Psoas muscle (tissue), 8 donors: ENCODE results near the gene PRPF6. TPM values are rescaled to one million over a fixed set of nuclear protein-coding genes. Genes with fewer than 3 reads are reported as not detected.

Source experiments
- ATAC-seq, 4 donors: fragments of 200-7000 bp; cut with Tn5 transposase; one replicate each; pipeline ENCODE4 v1.9.1; 2020; ENCODE audit warnings: moderate library complexity in 3 of 4, mild to moderate bottlenecking in 2 of 4
- DNase-seq, 2 donors: peaks; one replicate each; pipeline ENCODE4 v3.0.0-alpha.2; 2020
- H3K27ac ChIP-seq: fragments of 200-600 bp; one replicate; pipeline ENCODE4 v1.8.0; 2022
- H3K27me3 ChIP-seq, 3 donors: fragments of 200-600 bp in 1 of 3; one replicate each; pipeline versions ENCODE4 v1.6.1 to v1.8.0; 2013 to 2022; ENCODE audit warnings: low read length in 2 of 3, mild to moderate bottlenecking in 2 of 3, moderate library complexity in 1 of 3; ENCODE audit not compliant: insufficient read depth in 3 of 3
- H3K36me3 ChIP-seq, 2 donors: fragments of 200-600 bp in 1 of 2; one replicate each; pipeline versions ENCODE4 v1.6.1 to v1.8.0; 2013 to 2022; ENCODE audit warnings: low read depth in 1 of 2, mild to moderate bottlenecking in 1 of 2, moderate library complexity in 1 of 2; ENCODE audit not compliant: insufficient read depth in 1 of 2
- H3K4me1 ChIP-seq: fragments of 200-600 bp; one replicate; pipeline ENCODE4 v1.8.0; 2022
- H3K4me3 ChIP-seq: fragments of 200-600 bp; one replicate; pipeline ENCODE4 v1.8.0; 2022; ENCODE audit warnings: mild to moderate bottlenecking
- H3K9me3 ChIP-seq: fragments of 200-600 bp; one replicate; pipeline ENCODE4 v1.8.0; 2022
- WGBS, 3 donors: extraction: QIAGEN DNeasy Blood & Tissue Kit; methylation state at CpG; one replicate each; pipeline versions ENCODE4 v1.1.6 to v1.1.7; 2013; 5-methylcytosine and 5-hydroxymethylcytosine counted together
- intact Hi-C, 2 donors: fragments of 100-400 bp; cut with DNase I; formaldehyde crosslinking; loops; one replicate each; pipeline versions ENCODE4 v1.11.0 to v1.14.2; 2022
- polyA plus RNA-seq, 3 donors: library from polyadenylated mRNA; stranded (reverse); fragments of 200-250 nt; gene quantifications; one replicate each; pipeline ENCODE4 v1.2.3, GENCODE V29; 2013
- total RNA-seq, 4 donors: library from RNA; stranded (reverse); fragmentation: NEBNext Ultra II Directional in 2 of 4; extraction: Animal tissue kit (Norgen Biotek cat#: 25700) in 2 of 4; gene quantifications; one replicate each; pipeline versions ENCODE4 v1.2.1 to v1.2.4, GENCODE V29; 2021 to 2023
- TF ChIP-seq, protein P1 (sequence below): fragments of 200-600 bp; IDR thresholded peaks from one replicate; pipeline ENCODE4 v1.8.0; 2022; ENCODE audit warnings: antibody characterized with exemption
- donor health status: healthy with polysubstance abuse.
- donor health status: DM: no; HTN: no; CAD: no; lungs with moderate emphysema.
- donor health status: Bipolar disorder and iron deficiency.
- donor health status: healthy.
- donor health status: DM: yes; HTN: yes; CAD: no.
- donor health status: DM: no; HTN: no; CAD: no.
- donor health status: DM: no; HTN: no; CAD: no.
- donor health status: DM: yes; HTN: yes; CAD: no.

Gene PRPF6
- total and polyA plus RNA-seq, 7 donors, result 38.8 to 75.4 (median 56.8) TPM

DNA sequence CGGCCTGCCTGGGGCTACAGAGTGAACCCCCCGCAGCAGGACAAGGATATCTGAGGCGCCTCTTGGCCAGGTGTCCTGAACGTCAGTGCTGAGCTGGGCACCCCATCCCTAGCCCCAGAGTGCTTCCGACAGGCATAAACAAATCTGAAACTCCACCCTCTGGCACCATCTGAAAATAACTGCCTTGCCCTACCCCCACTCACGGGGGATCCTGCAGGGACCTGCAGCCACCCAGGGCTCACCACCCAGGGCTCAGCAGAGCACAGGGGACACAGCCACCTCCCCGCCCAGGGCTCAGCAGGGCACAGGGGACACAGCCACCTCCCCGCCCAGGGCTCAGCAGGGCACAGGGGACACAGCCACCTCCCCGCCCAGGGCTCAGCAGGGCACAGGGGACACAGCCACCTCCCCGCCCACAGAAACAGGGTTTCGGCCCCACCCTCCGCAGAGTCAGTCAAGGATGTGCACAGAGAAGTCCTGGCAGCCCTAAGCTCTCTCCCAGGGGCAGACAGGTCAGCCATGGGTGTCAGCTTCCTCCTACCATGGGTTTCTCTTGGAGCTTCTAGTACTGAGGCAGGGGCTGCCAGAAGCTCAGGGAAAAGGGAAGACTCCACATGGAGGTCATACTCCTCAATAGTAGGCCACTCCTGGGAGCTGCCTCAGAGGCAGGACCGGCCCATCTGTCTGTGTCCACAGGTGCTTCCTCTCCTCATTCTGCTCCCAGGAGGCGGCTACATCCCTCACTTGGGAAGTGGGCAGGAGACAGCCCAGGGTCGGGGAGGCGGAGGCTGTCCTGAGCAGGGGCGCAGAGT lies 29.3 kb upstream of the PRPF6 start:
- Histone ChIP-seq H3K9me3 (no peaks in the 10 kb centered on the region), H3K27ac (peak overlapping the region; percentile 96), H3K27me3 (no peaks in the 10 kb centered on the region), H3K36me3 (no peaks in the 10 kb centered on the region), H3K4me3 (peak overlapping the region; percentile 58), H3K4me1 (peaks cover 83% of the 10 kb centered on the region)
- TF ChIP-seq, protein P1, sequence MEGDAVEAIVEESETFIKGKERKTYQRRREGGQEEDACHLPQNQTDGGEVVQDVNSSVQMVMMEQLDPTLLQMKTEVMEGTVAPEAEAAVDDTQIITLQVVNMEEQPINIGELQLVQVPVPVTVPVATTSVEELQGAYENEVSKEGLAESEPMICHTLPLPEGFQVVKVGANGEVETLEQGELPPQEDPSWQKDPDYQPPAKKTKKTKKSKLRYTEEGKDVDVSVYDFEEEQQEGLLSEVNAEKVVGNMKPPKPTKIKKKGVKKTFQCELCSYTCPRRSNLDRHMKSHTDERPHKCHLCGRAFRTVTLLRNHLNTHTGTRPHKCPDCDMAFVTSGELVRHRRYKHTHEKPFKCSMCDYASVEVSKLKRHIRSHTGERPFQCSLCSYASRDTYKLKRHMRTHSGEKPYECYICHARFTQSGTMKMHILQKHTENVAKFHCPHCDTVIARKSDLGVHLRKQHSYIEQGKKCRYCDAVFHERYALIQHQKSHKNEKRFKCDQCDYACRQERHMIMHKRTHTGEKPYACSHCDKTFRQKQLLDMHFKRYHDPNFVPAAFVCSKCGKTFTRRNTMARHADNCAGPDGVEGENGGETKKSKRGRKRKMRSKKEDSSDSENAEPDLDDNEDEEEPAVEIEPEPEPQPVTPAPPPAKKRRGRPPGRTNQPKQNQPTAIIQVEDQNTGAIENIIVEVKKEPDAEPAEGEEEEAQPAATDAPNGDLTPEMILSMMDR, result no peak
- DNase-seq (no peak), ATAC-seq (peak in 1 of 4 donors; percentile 9)
- 33 to 46% (median 35%) methylated on average over 14 to 17 of the region's 17 CpGs for WGBS, 3 donors
- intact Hi-C loops, result no loop called here

DNA sequence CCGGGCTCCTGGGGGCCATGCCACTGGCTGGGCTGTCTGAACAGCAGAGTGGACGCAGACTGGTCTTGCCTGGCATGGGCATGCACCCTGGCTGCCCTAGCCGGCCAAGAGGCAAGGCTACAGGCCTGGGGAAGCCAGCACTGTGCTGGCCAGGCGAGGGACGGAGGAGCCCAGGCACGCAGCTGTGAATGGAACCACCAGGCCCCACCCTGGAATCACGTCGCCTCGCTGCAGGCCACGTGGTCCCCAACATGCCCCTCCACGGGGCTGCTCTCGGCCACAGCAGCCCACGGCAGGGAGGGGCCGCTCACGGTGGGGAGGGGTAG lies 28.8 kb upstream of the PRPF6 start:
- 17 to 24% (median 19%) methylated on average over 15 of the region's 15 CpGs for WGBS, 3 donors

GRCh38 chr20:63952769-63953168 lies 28.2 kb upstream of the PRPF6 start:
- Histone ChIP-seq H3K27me3 (no peaks in the 10 kb centered on the region), H3K4me1 (peaks cover 81% of the 10 kb centered on the region), H3K27ac (peak overlapping the region; percentile 96), H3K9me3 (no peaks in the 10 kb centered on the region), H3K4me3 (peak overlapping the region; percentile 58), H3K36me3 (no peaks in the 10 kb centered on the region)
- intact Hi-C loops, result no loop called here
- 52 to 59% (median 54%) methylated on average over 12 to 14 of the region's 14 CpGs for WGBS, 3 donors
- no peak for DNase-seq
- TF ChIP-seq, protein P1, result no peak
- ATAC-seq, result no peak

More for the DNA sequence above, 28.8 kb upstream of the PRPF6 start:
- intact Hi-C loops, result no loop called here
- ATAC-seq (no peak), DNase-seq (no peak)
- Histone ChIP-seq H3K4me1 (peaks cover 81% of the 10 kb centered on the region), H3K9me3 (no peaks in the 10 kb centered on the region), H3K36me3 (no peaks in the 10 kb centered on the region), H3K4me3 (peak overlapping the region; percentile 58), H3K27ac (peak overlapping the region; percentile 96), H3K27me3 (no peaks in the 10 kb centered on the region)
- TF ChIP-seq, protein P1, result no peak

DNA sequence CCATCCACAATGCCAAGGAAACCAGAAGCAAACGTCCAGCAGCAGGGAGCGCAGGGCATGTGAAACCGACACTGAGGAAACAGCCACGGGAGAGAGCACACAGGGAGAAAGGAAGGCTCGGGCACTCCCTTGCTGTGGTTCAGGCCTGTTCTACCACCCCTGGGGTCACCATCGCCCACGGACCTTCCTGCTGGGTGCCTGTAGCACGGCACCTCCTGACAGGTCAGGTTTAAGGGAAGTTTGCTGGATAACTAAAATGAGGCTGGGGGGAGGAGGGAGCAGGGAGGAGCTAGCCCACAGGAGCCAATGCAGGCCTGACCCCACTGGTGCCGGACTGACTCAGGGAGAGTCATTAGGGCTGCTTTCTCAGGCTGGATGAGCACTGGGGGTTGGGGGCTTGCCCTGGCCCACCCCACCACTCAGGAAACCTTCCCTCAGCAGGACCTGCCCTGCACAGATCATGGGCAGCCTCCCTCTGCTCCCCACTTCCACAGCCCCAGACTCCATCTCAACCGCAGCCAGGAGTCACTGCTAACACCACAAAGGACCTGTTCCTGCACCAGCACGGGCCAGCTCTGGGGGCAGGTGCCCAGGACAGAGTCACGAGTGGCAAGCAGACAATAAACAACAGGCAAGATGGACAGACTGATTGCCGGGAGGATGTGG lies 27.0 kb upstream of the PRPF6 start:
- Histone ChIP-seq H3K9me3 (no peaks in the 10 kb centered on the region), H3K27ac (peak overlapping the region; percentile 96), H3K4me1 (peaks cover 73% of the 10 kb centered on the region), H3K27me3 (no peaks in the 10 kb centered on the region), H3K4me3 (peak overlapping the region; percentile 100), H3K36me3 (peaks cover 0 to under 1% of the 10 kb centered on the region in 2 donors)
- WGBS, 3 donors, result 45 to 59% (median 50%) methylated on average over 13 of the region's 13 CpGs
- ATAC-seq, result no peak
- no peak for DNase-seq
- TF ChIP-seq, protein P1, result no peak
- intact Hi-C loops, result no loop called here
